ENCODE measurements around the gene TSC22D3.

Gene TSC22D3

DNA sequence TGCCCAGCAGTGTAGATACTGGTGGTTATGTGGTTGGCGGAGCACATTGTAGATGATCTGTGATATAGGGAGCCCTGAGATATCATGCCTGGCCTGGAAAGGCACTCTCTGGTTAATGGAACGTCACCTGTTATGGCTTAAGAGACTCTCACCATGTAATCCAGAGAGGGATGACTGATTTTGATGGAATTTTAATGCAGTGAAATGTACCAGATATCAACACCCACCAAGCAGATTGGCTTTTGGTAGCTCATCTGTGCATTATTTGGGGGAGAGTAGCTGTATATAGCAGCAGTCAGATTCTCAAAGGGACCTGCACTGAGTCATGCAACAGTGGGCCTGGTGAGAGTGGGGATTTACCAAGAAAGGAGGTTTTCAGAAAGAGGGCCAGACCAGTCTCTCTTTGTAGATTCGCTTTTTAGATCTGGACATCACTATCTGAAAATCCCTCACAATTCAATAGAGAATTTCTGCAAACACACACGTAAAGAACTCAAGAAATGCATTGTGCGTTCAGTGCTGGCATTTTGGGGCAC, 17.3 kb downstream of the TSC22D3 start:
- no peak for DNase-seq

DNA sequence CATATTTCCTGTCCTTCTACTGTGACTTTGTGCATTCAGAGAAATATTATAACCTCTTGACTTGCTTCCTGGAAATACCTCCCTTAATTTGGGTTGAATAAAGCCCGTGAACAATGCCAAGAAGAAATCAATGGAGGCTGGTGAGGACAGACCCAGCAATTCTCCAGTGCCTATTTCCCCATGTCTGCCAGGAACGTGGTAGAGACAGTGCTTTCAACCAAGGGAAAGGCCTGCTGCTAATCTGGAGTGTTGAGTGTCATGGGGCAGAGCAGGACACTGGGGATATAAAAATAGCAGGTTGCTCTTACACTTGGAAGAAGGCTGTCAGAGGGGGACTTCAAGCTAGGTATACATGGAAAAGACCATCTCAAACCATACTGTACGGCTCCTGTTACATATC, 19.9 kb downstream of the TSC22D3 start:
- DNase-seq: no peak

DNA sequence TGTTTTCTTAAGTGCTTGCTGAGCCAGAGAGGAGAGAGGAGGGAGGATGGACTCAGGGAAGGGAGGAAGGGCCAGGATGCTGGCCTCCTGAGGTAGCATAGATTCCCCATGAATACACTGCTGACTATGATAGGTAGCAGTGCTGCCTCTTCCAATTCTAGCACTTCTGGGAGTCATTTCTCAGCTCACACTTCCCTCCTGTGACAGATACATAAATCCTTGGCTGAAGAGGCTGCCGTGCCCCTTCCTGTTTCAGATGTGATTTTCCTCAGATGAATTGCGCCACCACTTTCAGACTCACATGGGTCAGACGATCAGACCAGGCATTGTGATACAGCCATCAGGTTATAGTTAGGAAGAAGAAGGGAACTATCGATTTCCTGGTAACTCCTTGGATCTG, 22.4 kb downstream of the TSC22D3 start:
- no peak for DNase-seq

DNA sequence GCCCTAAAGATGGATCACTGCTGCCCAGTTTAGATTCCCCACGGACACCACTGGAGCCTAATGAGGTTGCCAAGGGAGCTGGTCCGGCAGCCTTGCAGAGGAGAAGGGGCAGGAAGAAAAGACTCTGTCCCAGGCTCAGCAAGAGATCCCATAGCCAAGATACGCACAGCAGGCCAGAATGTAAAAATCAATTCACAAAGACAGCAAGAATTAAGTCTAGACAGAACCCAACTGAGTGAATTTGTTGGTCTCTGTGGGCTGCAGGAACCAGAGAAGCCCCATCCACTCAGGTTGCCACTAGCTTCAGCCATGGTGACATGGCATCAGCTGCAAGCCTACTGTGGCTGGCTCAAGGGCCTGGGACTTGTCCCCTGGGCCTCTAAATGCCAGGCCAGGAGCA, 22.9 kb downstream of the TSC22D3 start:
- DNase-seq: no peak

DNA sequence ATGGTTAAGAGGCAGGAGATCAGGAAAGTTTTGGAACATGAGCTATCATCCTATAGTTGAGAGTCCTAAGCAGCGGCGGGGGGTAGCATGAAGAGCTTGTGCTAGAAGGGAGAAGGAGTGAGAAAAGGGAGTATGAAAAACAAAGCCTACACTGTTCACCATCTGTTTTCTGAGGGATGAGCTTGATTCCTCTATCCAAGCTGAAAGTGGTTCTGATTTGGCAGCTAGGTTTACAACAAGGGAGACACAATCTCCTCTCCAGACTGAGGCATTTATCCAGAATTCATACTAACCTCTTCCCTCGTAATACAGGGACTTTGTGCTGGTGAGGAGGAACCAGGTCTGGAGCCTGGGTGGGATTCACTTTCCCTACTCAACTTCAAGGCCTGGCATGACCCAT, 23.5 kb downstream of the TSC22D3 start:
- DNase-seq: no peak

DNA sequence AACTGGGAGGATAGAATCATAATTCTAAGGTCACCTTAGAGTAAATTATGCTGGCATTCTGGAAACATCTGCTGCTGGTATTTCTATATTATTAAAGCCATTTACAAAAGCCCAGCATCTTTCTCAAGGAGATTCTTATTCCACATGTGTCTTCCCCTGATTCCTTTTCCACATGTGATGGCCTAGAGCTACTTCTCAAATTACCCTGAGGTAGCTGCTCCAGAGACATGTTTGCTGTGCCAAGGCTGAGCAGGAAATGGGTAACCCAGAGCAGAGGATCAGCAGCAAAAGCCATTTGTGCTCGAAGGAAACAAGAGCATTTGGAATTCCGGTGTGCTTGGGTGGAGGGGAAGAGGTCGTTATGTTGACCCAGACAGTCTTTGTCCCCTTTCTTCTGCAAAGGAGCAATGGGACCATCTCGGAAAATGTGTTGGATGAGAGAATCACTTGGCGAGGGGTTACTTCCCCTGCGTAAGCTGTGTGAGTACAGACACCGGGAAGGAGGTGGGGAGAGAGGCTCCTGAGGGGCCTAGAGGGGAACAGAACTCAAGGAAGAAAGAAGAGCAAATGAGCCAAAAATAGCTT, 24.6 kb downstream of the TSC22D3 start:
- DNase-seq: no peak

GRCh38 chrX:107750263-107750662, 25.3 kb downstream of the TSC22D3 start:
- no peak for DNase-seq

DNA sequence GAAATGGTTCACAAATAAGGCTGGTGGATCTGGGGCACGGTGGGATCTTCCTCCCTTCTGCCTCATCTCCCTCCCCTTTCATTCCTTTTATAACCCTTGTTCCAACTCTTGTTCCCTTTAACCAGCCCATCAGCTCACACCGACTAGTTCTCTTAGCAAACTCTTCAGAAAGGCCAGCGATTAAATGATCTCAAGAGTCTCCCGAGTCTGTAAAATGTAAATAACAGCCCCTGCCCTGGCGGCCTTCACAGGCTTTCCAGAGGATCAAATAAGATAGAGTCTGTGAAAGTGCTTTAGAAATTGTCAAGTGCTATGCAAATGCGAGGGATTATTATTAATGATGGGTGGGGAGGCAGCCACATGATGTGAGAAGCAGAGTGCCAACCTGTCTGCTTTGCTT, 27.1 kb downstream of the TSC22D3 start:
- no peak for DNase-seq

- peak; percentile 47 for DNase-seq
Measured at GRCh38 chrX:107747596-107748161, 27.9 kb downstream of the TSC22D3 start.

DNA sequence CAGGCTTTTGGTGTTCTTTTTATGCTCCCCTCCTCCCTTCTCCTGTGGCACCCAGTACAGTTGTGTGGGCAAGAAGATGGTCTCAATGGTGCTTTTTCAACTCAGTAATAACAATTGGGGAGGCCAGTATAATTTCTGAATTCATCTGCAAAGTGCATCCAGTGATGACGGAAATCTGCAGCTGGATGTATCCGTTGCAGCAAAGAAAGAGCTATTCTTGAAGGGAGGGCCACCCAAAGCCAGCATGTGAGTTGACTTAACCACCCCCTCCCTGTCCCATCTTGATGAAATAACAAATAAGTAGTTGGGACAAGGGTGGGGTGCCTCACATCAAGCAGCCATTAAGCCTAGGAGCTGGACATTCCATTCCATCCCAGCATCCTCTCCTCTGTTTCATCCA, 30.7 kb downstream of the TSC22D3 start:
- DNase-seq: no peak

DNA sequence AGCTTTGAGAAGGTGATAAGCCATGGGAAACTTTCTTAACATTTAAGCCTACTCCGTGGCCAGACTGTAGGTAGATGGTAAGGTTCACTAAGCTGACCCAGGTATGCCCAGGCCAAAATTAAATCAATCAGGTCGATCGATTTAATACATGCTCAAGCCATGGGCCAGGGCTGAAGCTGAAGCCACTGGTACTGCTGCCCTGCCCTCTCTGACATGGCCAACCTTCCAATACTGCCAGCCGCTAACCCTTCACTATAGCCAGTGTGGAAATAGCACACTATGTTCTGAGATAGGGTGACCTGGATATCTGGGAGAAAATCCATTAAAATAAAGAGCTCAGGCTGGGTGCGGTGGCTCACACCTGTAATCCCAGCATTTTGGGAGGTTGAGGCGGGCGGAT, 31.6 kb downstream of the TSC22D3 start:
- DNase-seq: no peak

- no peak for DNase-seq
Measured at GRCh38 chrX:107742700-107743191, 32.8 kb downstream of the TSC22D3 start.

- no peak for DNase-seq
Measured at GRCh38 chrX:107741404-107741790, 34.2 kb downstream of the TSC22D3 start.

GRCh38 chrX:107739541-107739940, 36.0 kb downstream of the TSC22D3 start:
- DNase-seq: no peak

- DNase-seq: no peak
Measured at GRCh38 chrX:107738768-107739167, 36.8 kb downstream of the TSC22D3 start.

DNA sequence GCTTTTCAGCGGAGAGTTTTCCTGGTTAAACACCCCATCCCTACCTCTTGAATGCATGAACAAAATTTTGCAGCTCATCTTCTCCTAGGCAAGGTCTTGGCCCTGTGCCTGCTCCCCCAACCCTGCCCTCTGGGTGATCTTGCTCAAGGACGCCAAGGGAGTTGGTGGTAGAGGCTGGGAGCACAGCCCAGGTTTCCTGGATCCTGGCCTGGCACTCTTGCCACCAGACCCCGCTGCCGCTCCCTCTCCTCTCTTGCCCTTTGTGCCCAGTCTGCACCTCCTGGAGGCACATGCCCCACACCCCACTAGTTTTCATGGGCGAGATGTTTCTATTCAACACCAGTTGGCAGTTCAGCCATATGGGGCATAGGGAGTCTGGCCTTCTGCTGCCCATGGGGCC, 37.3 kb downstream of the TSC22D3 start:
- no peak for DNase-seq

- no peak for DNase-seq
Measured at GRCh38 chrX:107736781-107737531, 38.6 kb downstream of the TSC22D3 start.

DNA sequence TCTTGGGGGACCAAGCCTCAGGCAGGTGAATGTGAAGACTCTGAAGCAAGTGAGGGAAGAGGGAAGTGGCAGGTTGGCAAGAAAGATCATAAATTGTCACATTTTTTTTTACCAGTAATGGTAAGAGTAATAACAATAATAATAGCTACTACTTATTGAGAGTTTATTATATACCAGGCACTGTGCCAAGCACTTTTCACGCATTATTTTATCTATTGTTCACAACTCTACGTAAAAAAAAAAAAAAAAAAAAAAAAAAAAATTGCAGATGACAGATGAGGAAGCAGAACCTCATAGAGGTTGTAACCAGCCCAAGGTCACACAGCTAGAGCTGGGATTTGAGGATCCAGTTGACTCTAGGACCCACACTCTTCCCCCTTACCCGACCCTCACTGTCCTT, 40.9 kb downstream of the TSC22D3 start:
- DNase-seq: no peak

DNA sequence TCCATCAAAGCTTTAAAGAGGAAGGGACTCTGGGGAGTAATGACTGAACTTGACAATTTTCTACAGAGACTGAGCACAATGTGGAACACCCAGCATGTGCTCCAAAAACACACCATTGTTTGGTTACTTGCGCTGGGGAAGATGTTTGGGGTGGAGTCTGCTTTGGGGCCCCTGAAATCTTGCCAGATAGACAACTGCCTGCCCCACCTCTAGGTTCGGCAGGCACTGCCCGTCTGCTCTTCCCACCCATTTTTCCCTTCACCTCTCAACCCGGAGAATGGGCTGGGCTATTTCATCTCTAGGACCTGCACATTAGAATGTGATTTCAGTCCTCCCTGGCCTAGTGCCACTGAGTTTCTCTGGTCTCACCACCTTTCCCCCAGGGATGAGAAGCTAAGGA, 41.9 kb downstream of the TSC22D3 start:
- DNase-seq: no peak

GRCh38 chrX:107731831-107732502, 43.6 kb downstream of the TSC22D3 start:
- DNase-seq: no peak

DNA sequence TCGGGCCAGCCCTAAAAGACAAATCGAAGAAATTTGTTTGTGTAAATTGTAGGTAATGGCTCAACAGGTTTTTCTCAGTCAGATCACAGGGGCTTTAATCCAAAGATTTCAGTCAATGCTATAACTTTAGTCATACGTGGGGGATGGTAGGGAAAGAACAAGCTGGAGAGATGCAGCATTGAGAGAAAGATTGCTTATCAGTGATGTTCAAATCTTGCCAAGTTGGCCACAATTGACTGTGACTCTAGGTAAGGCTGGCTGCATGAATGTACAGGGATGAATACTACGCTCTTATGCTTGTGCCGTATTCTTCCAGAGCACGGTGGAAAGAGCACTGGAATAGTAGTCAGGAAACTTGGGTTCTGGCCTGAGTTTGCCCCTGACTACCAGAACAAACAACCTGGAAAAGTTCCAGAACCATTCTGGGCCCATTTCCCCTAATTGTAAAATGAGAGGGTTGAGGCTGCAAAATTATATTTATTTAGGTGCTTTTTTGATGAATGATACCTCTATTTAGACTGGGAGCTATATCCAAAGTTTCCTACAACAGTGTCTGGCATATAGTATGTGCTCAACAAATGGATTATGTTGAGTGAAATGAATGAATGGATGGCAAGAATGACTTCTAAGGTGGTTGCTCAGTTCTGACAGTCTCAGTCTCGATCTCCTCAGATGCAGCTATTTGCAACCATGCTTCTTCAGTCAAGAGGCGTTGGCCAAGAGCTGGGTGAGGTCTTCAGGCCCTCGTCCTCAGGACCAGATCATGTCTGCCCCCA, 44.4 kb downstream of the TSC22D3 start:
- no peak for DNase-seq

DNA sequence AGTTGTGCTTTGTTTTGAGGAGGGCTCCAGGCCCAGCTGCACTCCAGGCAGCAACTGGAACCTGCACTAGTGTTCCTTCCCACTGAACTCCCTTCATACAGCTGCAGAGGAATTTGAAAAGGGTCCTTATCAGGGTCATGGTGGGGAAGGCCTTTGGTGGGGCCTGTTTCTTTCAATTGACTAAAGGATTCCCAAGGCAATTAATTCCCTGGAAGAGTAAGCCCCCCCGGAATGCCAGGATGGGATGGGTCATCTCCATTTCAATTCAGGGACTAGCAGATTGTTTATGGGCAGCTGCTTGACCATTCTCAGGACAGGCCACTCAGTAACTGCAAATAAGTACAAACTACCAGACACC, 45.3 kb downstream of the TSC22D3 start:
- DNase-seq: no peak
